Activated CD4-positive, CD25-positive, alpha-beta regulatory T cell treated with anti-CD3 and anti-CD28 coated beads, Interleukin-2, amount 50 U/mL, for 16 hours (primary cell): Measurements from ENCODE around the gene CRAMP1.
"Not testable (repeated sequence)": the region's sequence is repeated elsewhere in the genome, so short reads cannot be mapped to it uniquely, and the experiment has no call there.

Experiments
- DNase-seq: peaks from one replicate; pipeline ENCODE4 v3.0.0-alpha.2; 2020; ENCODE audit warnings: low read depth, low spot score

The CRAMP1 gene

GRCh38 chr16:1681032-1681431 lies 68.9 kb downstream of the CRAMP1 start:
- DNase-seq, result no peak

- no peak for DNase-seq
Observed at GRCh38 chr16:1687427-1688316, 75.5 kb downstream of the CRAMP1 start.

- no peak for DNase-seq
Observed at GRCh38 chr16:1688807-1689560, 76.8 kb downstream of the CRAMP1 start.

GRCh38 chr16:1689853-1690252 lies 77.7 kb downstream of the CRAMP1 start:
- DNase-seq, result no peak

- DNase-seq, result no peak
Observed at GRCh38 chr16:1690810-1691209, 78.7 kb downstream of the CRAMP1 start.

GRCh38 chr16:1691276-1691675 lies 79.1 kb downstream of the CRAMP1 start:
- no peak for DNase-seq

- no peak for DNase-seq
Observed at GRCh38 chr16:1691956-1692355, 79.8 kb downstream of the CRAMP1 start.

- DNase-seq, result no peak
Observed at GRCh38 chr16:1696863-1697262, 84.7 kb downstream of the CRAMP1 start.

GRCh38 chr16:1698680-1699079 lies 86.5 kb downstream of the CRAMP1 start:
- no peak for DNase-seq

GRCh38 chr16:1700246-1700645 lies 88.1 kb downstream of the CRAMP1 start:
- no peak for DNase-seq

- no peak for DNase-seq
Observed at GRCh38 chr16:1701216-1701878, 89.2 kb downstream of the CRAMP1 start.

- not testable (repeated sequence) for DNase-seq
Observed at GRCh38 chr16:1705324-1705687, 93.1 kb downstream of the CRAMP1 start.

- peak; percentile 91 for DNase-seq
Observed at GRCh38 chr16:1705688-1706385, 93.7 kb downstream of the CRAMP1 start, which contains the start of gene MAPK8IP3. MAPK8IP3 (plus strand) TSS chr16:1706195; CDS start chr16:1706340, 145 bp downstream.

GRCh38 chr16:1706386-1707192 lies 94.4 kb downstream of the CRAMP1 start:
- DNase-seq, result no peak

GRCh38 chr16:1707193-1707790 lies 95.1 kb downstream of the CRAMP1 start:
- no peak for DNase-seq

GRCh38 chr16:1708083-1708767 lies 96.1 kb downstream of the CRAMP1 start:
- DNase-seq, result no peak

- DNase-seq, result no peak
Observed at GRCh38 chr16:1708768-1709180, 96.6 kb downstream of the CRAMP1 start.

- no peak for DNase-seq
Observed at GRCh38 chr16:1709356-1709755, 97.2 kb downstream of the CRAMP1 start.

- no peak for DNase-seq
Observed at GRCh38 chr16:1710811-1711507, 98.8 kb downstream of the CRAMP1 start.
